ENCODE measurements around the gene RGPD3.
"Not testable (repeated sequence)": the region's sequence is repeated elsewhere in the genome, so short reads cannot be mapped to it uniquely, and the experiment has no call there.

RGPD3 gene

DNA sequence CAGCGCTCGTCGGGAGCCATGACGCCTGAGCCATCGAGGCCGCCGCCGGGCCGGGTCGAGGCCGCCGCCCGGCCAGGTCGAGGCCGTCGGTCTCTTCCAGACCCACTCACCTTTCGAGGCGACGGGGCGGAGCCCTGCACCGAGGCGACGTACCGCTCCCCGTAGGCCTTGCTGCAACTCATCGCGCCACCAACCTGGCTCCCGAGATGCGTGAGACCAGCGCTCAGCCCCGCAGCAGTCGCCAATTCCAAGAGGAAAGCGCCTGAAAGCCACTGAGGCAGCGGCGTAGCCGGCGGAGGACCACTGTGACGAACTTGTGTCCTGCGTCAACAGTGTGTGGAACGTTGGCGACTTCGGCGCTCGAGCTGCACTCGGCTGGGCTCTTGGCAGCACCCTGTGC is at the start of gene RGPD3:
TSS of gene RGPD3 (minus strand) at position 307 of the 400 bp plus-strand sequence. CDS start at position 182, 125 bp downstream.
- not testable (repeated sequence) for H3K27ac Mint-ChIP-seq; DNase-seq (ENCODE audit: low spot score in 2 of 2); H3K4me3 Mint-ChIP-seq; H3K9me3 Mint-ChIP-seq; H3K4me1 Mint-ChIP-seq; ATAC-seq; H3K36me3 Mint-ChIP-seq

DNA sequence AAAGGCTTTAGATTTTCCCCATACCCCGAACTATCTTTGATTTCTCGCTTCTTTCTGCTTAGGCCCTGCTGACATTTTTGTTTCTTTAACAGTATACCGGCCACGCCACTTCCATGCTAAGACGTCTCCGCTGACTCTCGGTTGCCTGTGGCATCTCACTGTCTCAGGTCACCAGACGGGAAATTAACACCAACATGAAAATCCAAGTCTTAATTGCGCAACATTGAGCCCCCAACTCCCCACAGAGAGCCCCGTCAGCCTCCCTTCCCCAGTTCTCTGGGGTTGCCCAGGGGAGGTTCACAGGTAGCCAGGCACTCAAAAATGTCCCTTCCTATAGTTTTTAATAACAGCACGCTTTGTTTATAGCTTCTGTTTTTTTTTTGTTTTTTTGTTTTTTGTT is 49.1 kb upstream of the RGPD3 start:
- peaks cover 2% of the 10 kb centered on the region for H3K4me1 Mint-ChIP-seq
- ATAC-seq, result no peak
- H3K36me3 Mint-ChIP-seq, result no peaks in the 10 kb centered on the region
- no peak for DNase-seq (ENCODE audit: low spot score in 2 of 2)
- no peaks in the 10 kb centered on the region for H3K9me3 Mint-ChIP-seq
- H3K4me3 Mint-ChIP-seq, result no peak overlapping the region
- H3K27ac Mint-ChIP-seq, result no peak overlapping the region

DNA sequence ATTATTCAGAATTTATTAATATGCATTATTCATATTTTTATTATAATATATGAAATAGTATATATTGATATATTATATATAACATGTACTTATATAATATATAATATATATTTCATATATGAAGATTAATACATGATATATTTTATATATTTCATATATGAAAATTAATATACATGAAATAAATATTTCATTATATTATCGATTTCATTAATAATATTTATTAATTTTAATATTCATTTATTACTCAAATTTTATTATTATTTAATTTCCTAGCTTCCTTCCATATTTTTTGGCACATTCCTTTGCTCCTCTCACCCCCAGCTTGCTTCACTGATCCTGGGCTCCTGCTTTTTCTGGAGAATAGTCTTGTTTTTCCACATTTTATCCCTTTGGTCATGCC is 48.7 kb upstream of the RGPD3 start:
- Mint-ChIP-seq H3K9me3 (no peaks in the 10 kb centered on the region), H3K4me1 (peaks cover 7% of the 10 kb centered on the region), H3K4me3 (no peak overlapping the region), H3K36me3 (no peaks in the 10 kb centered on the region), H3K27ac (no peak overlapping the region)
- no peak for ATAC-seq
- DNase-seq (ENCODE audit: low spot score in 2 of 2), result no peak

GRCh38 chr2:106516436-106516835 is 48.2 kb upstream of the RGPD3 start:
- Mint-ChIP-seq H3K4me1 (peaks cover 10% of the 10 kb centered on the region), H3K36me3 (no peaks in the 10 kb centered on the region), H3K4me3 (no peak overlapping the region), H3K9me3 (no peaks in the 10 kb centered on the region), H3K27ac (no peak overlapping the region)
- DNase-seq (ENCODE audit: low spot score in 2 of 2) (no peak), ATAC-seq (no peak)

- not testable (repeated sequence) for ATAC-seq, H3K4me3 Mint-ChIP-seq
- peaks cover 10% of the 10 kb centered on the region for H3K4me1 Mint-ChIP-seq
Observed at GRCh38 chr2:106514827-106515226, 46.6 kb upstream of the RGPD3 start.

GRCh38 chr2:106513391-106513790 is 45.2 kb upstream of the RGPD3 start:
- peaks cover 10% of the 10 kb centered on the region for H3K4me1 Mint-ChIP-seq
- ATAC-seq; H3K9me3 Mint-ChIP-seq; H3K27ac Mint-ChIP-seq; H3K4me3 Mint-ChIP-seq; DNase-seq (ENCODE audit: low spot score in 2 of 2); H3K36me3 Mint-ChIP-seq: not testable (repeated sequence)

More at GRCh38 chr2:106514827-106515226, 46.6 kb upstream of the RGPD3 start:
- H3K27ac Mint-ChIP-seq; H3K36me3 Mint-ChIP-seq; H3K9me3 Mint-ChIP-seq; DNase-seq (ENCODE audit: low spot score in 2 of 2): not testable (repeated sequence)

DNA sequence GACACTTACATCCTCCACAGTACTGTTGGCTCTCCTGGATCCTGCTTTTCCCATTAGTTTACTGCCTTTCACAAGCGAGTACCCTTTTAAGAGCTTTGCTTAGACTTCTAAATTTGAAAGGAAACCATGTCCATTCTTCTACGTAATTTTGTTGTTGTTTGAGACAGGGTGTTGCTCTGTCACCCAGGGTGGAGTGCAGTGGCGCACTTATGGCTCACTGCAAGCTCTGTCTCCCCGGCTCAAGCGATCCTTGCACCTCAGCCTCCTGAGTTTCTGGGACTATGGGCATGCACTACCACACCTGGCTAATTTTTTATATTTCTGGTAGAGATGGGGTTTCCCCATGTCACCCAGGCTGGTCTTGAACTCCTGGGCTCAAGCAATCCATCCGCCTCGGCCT is 43.7 kb upstream of the RGPD3 start:
- H3K4me3 Mint-ChIP-seq, result peak overlapping the region; percentile 42
- ATAC-seq, result peak; percentile 5

DNA sequence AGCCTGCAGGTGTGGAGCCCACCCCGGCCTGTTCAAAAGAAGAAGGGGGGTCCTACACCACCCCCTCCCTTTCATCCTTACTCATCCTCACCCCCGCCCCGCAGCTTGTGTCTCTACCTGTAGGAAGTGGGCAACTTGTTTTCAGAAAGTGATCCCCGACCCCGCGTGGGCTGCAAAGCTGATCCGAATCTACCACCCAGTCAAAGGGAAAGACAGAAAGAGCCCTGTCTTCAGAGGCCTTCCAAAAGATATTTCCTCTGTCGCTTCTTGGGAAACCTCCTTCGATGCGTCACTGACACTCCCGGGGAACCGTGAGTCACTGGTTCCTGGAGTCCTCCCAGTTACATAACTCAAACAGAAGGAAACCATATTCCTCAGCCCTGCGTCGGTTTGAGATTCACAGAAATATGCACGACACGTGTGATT is 43.3 kb upstream of the RGPD3 start:
- Mint-ChIP-seq H3K4me1 (peaks cover 10% of the 10 kb centered on the region), H3K4me3 (peak overlapping the region; percentile 42), H3K27ac (peak overlapping the region; percentile 35)
- H3K36me3 Mint-ChIP-seq; DNase-seq (ENCODE audit: low spot score in 2 of 2); H3K9me3 Mint-ChIP-seq: not testable (repeated sequence)
- ATAC-seq, result peak; percentile 67

More for the DNA sequence above, 43.7 kb upstream of the RGPD3 start:
- DNase-seq (ENCODE audit: low spot score in 2 of 2); H3K36me3 Mint-ChIP-seq; H3K9me3 Mint-ChIP-seq: not testable (repeated sequence)
- Mint-ChIP-seq H3K27ac (peak overlapping the region; percentile 35), H3K4me1 (peaks cover 10% of the 10 kb centered on the region)

DNA sequence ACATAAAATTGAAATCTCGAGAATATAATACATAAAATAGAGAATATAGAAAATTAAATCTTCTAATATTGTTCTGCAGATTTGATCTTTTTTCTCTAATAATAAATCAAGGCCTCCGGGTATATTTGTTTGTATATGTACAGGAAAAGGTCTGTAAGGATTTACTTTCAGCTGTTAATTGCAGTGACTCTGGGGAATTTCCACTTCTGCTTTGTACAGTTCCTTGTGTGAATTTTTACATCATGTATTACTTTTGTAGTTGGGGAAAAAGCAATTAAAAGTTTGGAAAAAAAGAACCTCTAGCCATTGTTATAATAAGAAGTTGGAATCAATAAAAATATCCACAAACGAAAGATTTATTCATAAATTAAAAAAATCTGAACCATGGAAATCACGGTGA is 42.6 kb upstream of the RGPD3 start:
- H3K4me3 Mint-ChIP-seq; DNase-seq (ENCODE audit: low spot score in 2 of 2); H3K9me3 Mint-ChIP-seq; ATAC-seq; H3K27ac Mint-ChIP-seq; H3K36me3 Mint-ChIP-seq: not testable (repeated sequence)
- peaks cover 10% of the 10 kb centered on the region for H3K4me1 Mint-ChIP-seq

GRCh38 chr2:106509374-106509770 is 41.2 kb upstream of the RGPD3 start:
- ATAC-seq; H3K36me3 Mint-ChIP-seq; DNase-seq (ENCODE audit: low spot score in 2 of 2); H3K9me3 Mint-ChIP-seq; H3K4me3 Mint-ChIP-seq; H3K27ac Mint-ChIP-seq: not testable (repeated sequence)
- peaks cover 10% of the 10 kb centered on the region for H3K4me1 Mint-ChIP-seq

GRCh38 chr2:106508660-106509373 is 40.6 kb upstream of the RGPD3 start:
- not testable (repeated sequence) for ATAC-seq; DNase-seq (ENCODE audit: low spot score in 2 of 2); H3K9me3 Mint-ChIP-seq; H3K4me3 Mint-ChIP-seq; H3K27ac Mint-ChIP-seq; H3K36me3 Mint-ChIP-seq
- peaks cover 10% of the 10 kb centered on the region for H3K4me1 Mint-ChIP-seq

- H3K4me3 Mint-ChIP-seq; H3K4me1 Mint-ChIP-seq; H3K27ac Mint-ChIP-seq; H3K9me3 Mint-ChIP-seq; DNase-seq (ENCODE audit: low spot score in 2 of 2); H3K36me3 Mint-ChIP-seq: not testable (repeated sequence)
- peak; percentile 36 for ATAC-seq
Observed at GRCh38 chr2:106506002-106506687, 37.9 kb upstream of the RGPD3 start.

GRCh38 chr2:106504787-106505186 is 36.6 kb upstream of the RGPD3 start:
- peak; percentile 14 for ATAC-seq
- not testable (repeated sequence) for H3K9me3 Mint-ChIP-seq; H3K27ac Mint-ChIP-seq; H3K4me3 Mint-ChIP-seq; H3K36me3 Mint-ChIP-seq; H3K4me1 Mint-ChIP-seq; DNase-seq (ENCODE audit: low spot score in 2 of 2)

GRCh38 chr2:106504192-106504591 is 36.0 kb upstream of the RGPD3 start:
- H3K4me1 Mint-ChIP-seq; H3K27ac Mint-ChIP-seq; DNase-seq (ENCODE audit: low spot score in 2 of 2); H3K9me3 Mint-ChIP-seq; H3K4me3 Mint-ChIP-seq; ATAC-seq; H3K36me3 Mint-ChIP-seq: not testable (repeated sequence)

- not testable (repeated sequence) for H3K27ac Mint-ChIP-seq; H3K4me1 Mint-ChIP-seq; ATAC-seq; H3K36me3 Mint-ChIP-seq; H3K4me3 Mint-ChIP-seq; DNase-seq (ENCODE audit: low spot score in 2 of 2); H3K9me3 Mint-ChIP-seq
Observed at GRCh38 chr2:106502351-106502750, 34.1 kb upstream of the RGPD3 start.

DNA sequence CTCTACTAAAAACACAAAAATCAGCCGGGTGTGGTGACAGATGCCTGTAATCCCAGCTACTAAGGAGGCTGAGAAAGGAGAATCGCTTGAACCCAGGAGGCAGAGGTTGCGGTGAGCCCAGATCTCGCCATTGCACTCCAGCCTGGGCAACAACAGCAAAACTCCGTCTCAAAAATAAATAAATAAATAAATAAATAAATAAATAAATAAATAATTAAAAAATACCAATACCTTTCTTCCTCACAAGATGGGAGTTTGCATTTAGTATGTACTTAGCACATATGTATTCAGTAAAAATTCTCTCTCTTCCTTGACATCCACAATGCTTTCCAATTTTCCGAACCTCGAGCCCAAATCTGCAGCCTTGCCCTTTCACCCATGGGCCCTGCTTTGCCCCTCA is 32.1 kb upstream of the RGPD3 start:
- not testable (repeated sequence) for H3K4me3 Mint-ChIP-seq; ATAC-seq; H3K27ac Mint-ChIP-seq; H3K4me1 Mint-ChIP-seq; H3K36me3 Mint-ChIP-seq; H3K9me3 Mint-ChIP-seq; DNase-seq (ENCODE audit: low spot score in 2 of 2)
